Mesothelial cell of epicardium (in vitro differentiated cells): ENCODE results near the gene S100A6. TPM values are rescaled to one million over a fixed set of nuclear protein-coding genes. Genes with fewer than 3 reads are reported as not detected.

Source experiments
- DNase-seq, 2 experiments: peaks; one replicate each; pipeline ENCODE4 v3.0.0; 2021; ENCODE audit warnings: low spot score in 2 of 2; ENCODE audit not compliant: unreplicated experiment in 2 of 2
- H3K27ac Mint-ChIP-seq: 2 replicates; pipeline ENCODE4 v1.8.0; 2021; ENCODE audit warnings: mixed read lengths
- H3K27me3 Mint-ChIP-seq: 2 replicates; pipeline ENCODE4 v1.8.0; 2021; ENCODE audit warnings: low read depth, mixed read lengths
- H3K36me3 Mint-ChIP-seq: 2 replicates; pipeline ENCODE4 v1.8.0; 2021; ENCODE audit warnings: mixed read lengths
- H3K4me1 Mint-ChIP-seq: 2 replicates; pipeline ENCODE4 v1.8.0; 2021; ENCODE audit warnings: mixed read lengths
- H3K4me3 Mint-ChIP-seq: 2 replicates; pipeline ENCODE4 v1.8.0; 2021; ENCODE audit warnings: mild to moderate bottlenecking, moderate library complexity, mixed read lengths
- H3K9me3 Mint-ChIP-seq: 2 replicates; pipeline ENCODE4 v1.8.0; 2021; ENCODE audit warnings: mixed read lengths
- total RNA-seq: library from RNA; stranded (reverse); gene quantifications from 3 replicates; pipeline ENCODE4 v1.2.1, GENCODE V29; 2021
- TF ChIP-seq, protein P1 (sequence below): fragments of 200-600 bp; sonication (generic); IDR thresholded peaks from one replicate; pipeline ENCODE4 v1.5.0; 2021; ENCODE audit warnings: antibody characterized with exemption; ENCODE audit not compliant: unreplicated experiment

The S100A6 gene
- total RNA-seq, 1 donor from 2014 or later = 3.9 TPM

- Mint-ChIP-seq H3K27me3 (no peaks in the 10 kb centered on the region), H3K9me3 (no peaks in the 10 kb centered on the region), H3K4me3 (peak overlapping the region; percentile 52), H3K27ac (peak overlapping the region; percentile 89), H3K36me3 (no peaks in the 10 kb centered on the region), H3K4me1 (peaks cover 27% of the 10 kb centered on the region)
- DNase-seq = peak; percentile 65 to 86
- TF ChIP-seq, protein P1, sequence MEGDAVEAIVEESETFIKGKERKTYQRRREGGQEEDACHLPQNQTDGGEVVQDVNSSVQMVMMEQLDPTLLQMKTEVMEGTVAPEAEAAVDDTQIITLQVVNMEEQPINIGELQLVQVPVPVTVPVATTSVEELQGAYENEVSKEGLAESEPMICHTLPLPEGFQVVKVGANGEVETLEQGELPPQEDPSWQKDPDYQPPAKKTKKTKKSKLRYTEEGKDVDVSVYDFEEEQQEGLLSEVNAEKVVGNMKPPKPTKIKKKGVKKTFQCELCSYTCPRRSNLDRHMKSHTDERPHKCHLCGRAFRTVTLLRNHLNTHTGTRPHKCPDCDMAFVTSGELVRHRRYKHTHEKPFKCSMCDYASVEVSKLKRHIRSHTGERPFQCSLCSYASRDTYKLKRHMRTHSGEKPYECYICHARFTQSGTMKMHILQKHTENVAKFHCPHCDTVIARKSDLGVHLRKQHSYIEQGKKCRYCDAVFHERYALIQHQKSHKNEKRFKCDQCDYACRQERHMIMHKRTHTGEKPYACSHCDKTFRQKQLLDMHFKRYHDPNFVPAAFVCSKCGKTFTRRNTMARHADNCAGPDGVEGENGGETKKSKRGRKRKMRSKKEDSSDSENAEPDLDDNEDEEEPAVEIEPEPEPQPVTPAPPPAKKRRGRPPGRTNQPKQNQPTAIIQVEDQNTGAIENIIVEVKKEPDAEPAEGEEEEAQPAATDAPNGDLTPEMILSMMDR = peak; percentile 74
These were observed 2.8 kb downstream of the S100A6 start for GRCh38 chr1:153532769-153533599.

DNA sequence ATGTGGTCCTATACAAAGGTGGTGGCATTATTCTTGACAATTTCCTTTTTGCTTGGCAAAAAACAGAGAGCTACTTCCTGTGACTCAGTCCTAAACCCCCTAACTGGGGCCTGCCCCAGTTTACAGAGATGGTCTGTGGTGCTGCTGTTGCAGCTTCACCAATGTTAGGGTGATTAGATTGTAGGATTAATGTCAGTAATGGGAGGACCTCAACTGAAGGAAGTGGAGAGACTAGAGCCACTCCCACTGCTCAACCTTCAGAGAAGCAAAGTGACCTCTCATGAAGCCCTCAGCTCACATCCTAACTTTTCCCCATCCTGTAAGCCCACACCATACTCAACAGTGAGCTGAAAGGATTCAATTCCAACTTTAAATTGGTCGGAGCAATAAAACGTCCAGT lies 3.6 kb downstream of the S100A6 start:
- H3K27me3 Mint-ChIP-seq = no peaks in the 10 kb centered on the region
- TF ChIP-seq, protein P1 = no peak
- peak overlapping the region; percentile 8 for H3K27ac Mint-ChIP-seq
- H3K4me3 Mint-ChIP-seq = no peak overlapping the region
- peaks cover 31% of the 10 kb centered on the region for H3K4me1 Mint-ChIP-seq
- no peaks in the 10 kb centered on the region for H3K36me3 Mint-ChIP-seq
- DNase-seq = no peak
- no peaks in the 10 kb centered on the region for H3K9me3 Mint-ChIP-seq

GRCh38 chr1:153531638-153532037 lies 4.2 kb downstream of the S100A6 start:
- no peaks in the 10 kb centered on the region for H3K9me3 Mint-ChIP-seq
- TF ChIP-seq, protein P1 = no peak
- no peak for DNase-seq
- no peak overlapping the region for H3K4me3 Mint-ChIP-seq
- H3K36me3 Mint-ChIP-seq = no peaks in the 10 kb centered on the region
- peaks cover 36% of the 10 kb centered on the region for H3K4me1 Mint-ChIP-seq
- no peak overlapping the region for H3K27ac Mint-ChIP-seq
- H3K27me3 Mint-ChIP-seq = no peaks in the 10 kb centered on the region

GRCh38 chr1:153527683-153528040 lies 8.1 kb downstream of the S100A6 start:
- Mint-ChIP-seq H3K9me3 (no peaks in the 10 kb centered on the region), H3K36me3 (no peaks in the 10 kb centered on the region), H3K27ac (peak overlapping the region; percentile 40), H3K4me1 (peaks cover 39% of the 10 kb centered on the region), H3K27me3 (no peaks in the 10 kb centered on the region), H3K4me3 (no peak overlapping the region)
- DNase-seq = no peak
- TF ChIP-seq, protein P1 = no peak

- Mint-ChIP-seq H3K36me3 (no peaks in the 10 kb centered on the region), H3K9me3 (no peaks in the 10 kb centered on the region), H3K4me1 (peaks cover 34% of the 10 kb centered on the region), H3K4me3 (no peak overlapping the region), H3K27me3 (no peaks in the 10 kb centered on the region), H3K27ac (peak overlapping the region; percentile 90)
- no peak for DNase-seq
- TF ChIP-seq, protein P1 = no peak
These were observed 8.6 kb downstream of the S100A6 start for GRCh38 chr1:153527023-153527682.
